Measurements from ENCODE around the gene COLEC12. TPM values are rescaled to one million over a fixed set of nuclear protein-coding genes. Genes with fewer than 3 reads are reported as not detected.
A peak's percentile ranks its signal among the peaks of the same experiment; 100 is the strongest.

COLEC12 gene
- total RNA-seq, 4 donors from 2014 or later = 1.4 to 12.2 (median 4.0) TPM

GRCh38 chr18:493986-494983 is 6.2 kb downstream of the COLEC12 start:
- DNase-seq = no peak
- Histone ChIP-seq H3K4me1 (peaks cover 0 to 13% (median 0%) of the 10 kb centered on the region in 3 donors), H3K4me3 (no peak overlapping the region), H3K27me3 (peaks cover 0 to 23% (median 0%) of the 10 kb centered on the region in 4 donors), H3K36me3 (no peaks in the 10 kb centered on the region), H3K27ac (peak overlapping the region in 1 of 4 donors; percentile 4), H3K9me3 (no peaks in the 10 kb centered on the region)
- intact Hi-C loops (cut with DNase I) = loop anchor here (10.0 kb wide), 2 partner anchors 61 to 121 kb away; no protein-coding TSS in a partner anchor
- 58 to 62% methylated on average over 5 of the region's 5 CpGs for WGBS, 2 donors
- TF ChIP-seq CTCF (IDR thresholded peaks at IDR 0.05) (no peak), POLR2A (IDR thresholded peaks at IDR 0.05) (no peak)

- Histone ChIP-seq H3K36me3 (no peaks in the 10 kb centered on the region), H3K4me1 (peaks cover 0 to 11% (median 0%) of the 10 kb centered on the region in 3 donors), H3K27me3 (peaks cover 0 to 5% (median 0%) of the 10 kb centered on the region in 4 donors), H3K9me3 (no peaks in the 10 kb centered on the region), H3K4me3 (no peak overlapping the region), H3K27ac (no peak overlapping the region)
- 53 to 57% methylated on average over 5 of the region's 5 CpGs for WGBS, 2 donors
- intact Hi-C loops (cut with DNase I) = loop anchor here (10.0 kb wide), 2 partner anchors 62 to 122 kb away; no protein-coding TSS in a partner anchor
- TF ChIP-seq CTCF (IDR thresholded peaks at IDR 0.05) (no peak), POLR2A (IDR thresholded peaks at IDR 0.05) (no peak)
- DNase-seq = no peak
Observed at GRCh38 chr18:492451-492850, 8.1 kb downstream of the COLEC12 start.

- intact Hi-C loops (cut with DNase I) = loop anchor here (10.0 kb wide), 2 partner anchors 64 to 124 kb away; no protein-coding TSS in a partner anchor
- 74 to 93% methylated on average over 4 of the region's 4 CpGs for WGBS, 2 donors
- H3K36me3 ChIP-seq = no peaks in the 10 kb centered on the region
- TF ChIP-seq POLR2A (IDR thresholded peaks at IDR 0.05) = no peak
- TF ChIP-seq CTCF (IDR thresholded peaks at IDR 0.05) = no peak
- no peak overlapping the region for H3K4me3 ChIP-seq
- H3K4me1 ChIP-seq = peaks cover 0 to 11% (median 0%) of the 10 kb centered on the region in 3 donors
- no peak overlapping the region for H3K27ac ChIP-seq
- DNase-seq = no peak
- no peaks in the 10 kb centered on the region for H3K27me3 ChIP-seq
- H3K9me3 ChIP-seq = no peaks in the 10 kb centered on the region
Observed at GRCh38 chr18:490624-491023, 9.9 kb downstream of the COLEC12 start.

GRCh38 chr18:490024-490366 is 10.5 kb downstream of the COLEC12 start:
- no peak for TF ChIP-seq CTCF (IDR thresholded peaks at IDR 0.05)
- no peak for TF ChIP-seq POLR2A (IDR thresholded peaks at IDR 0.05)

More at GRCh38 chr18:490024-490366, 10.5 kb downstream of the COLEC12 start:
- Histone ChIP-seq H3K4me3 (no peak overlapping the region), H3K9me3 (no peaks in the 10 kb centered on the region), H3K27ac (peak overlapping the region in 2 of 4 donors; percentile 22 to 26), H3K36me3 (no peaks in the 10 kb centered on the region), H3K27me3 (no peaks in the 10 kb centered on the region), H3K4me1 (peaks cover 0 to 11% (median 0%) of the 10 kb centered on the region in 3 donors)
- DNase-seq = no peak
- 58 to 70% methylated on average over 5 of the region's 5 CpGs for WGBS, 2 donors
- intact Hi-C loops (cut with DNase I) = loop anchor here (10.0 kb wide), 2 partner anchors 65 to 125 kb away; no protein-coding TSS in a partner anchor
